ENCODE results near the gene DTX3L.
A peak's percentile ranks its signal among the peaks of the same experiment; 100 is the strongest.

The DTX3L gene

DNA sequence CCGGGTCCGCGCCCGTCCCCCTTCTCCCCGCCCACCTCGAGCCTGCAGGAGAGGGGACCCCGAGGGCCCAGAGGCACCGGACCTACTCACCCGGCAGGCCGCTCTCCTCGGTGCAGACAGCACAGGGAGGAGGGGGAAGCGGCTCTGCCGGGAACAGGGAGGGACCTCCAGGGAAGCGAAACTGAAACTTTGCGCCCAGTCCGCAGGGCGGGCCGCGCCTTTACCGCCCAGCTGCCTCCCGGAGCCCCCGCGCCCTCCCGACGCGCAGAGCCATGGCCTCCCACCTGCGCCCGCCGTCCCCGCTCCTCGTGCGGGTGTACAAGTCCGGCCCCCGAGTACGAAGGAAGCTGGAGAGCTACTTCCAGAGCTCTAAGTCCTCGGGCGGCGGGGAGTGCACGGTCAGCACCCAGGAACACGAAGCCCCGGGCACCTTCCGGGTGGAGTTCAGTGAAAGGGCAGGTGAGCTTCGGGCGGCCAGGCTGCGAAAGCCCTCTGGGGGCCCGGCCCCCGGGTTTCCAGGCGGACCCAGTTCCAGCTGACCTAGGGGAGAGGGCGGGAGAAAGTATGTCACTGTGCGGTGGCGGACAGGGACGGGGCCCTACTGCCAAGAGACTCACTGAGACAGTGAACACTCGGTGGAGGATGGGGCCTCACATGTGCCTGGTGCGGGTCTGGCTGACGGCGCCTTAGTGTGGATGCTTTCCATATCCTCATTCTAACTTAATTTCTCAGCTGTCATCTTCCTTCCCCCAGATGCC is at the start of gene DTX3L, which contains the start of gene PARP9:
Gene DTX3L, plus strand, starts transcription at position 184 of the 758 bp plus-strand sequence. Its CDS starts 89 bp downstream, at position 273.
Gene PARP9, minus strand, starts transcription at position 146 of the 758 bp plus-strand sequence. CDS start 4,680 bp downstream, outside the sequence.
- no peak for DNase-seq

DNA sequence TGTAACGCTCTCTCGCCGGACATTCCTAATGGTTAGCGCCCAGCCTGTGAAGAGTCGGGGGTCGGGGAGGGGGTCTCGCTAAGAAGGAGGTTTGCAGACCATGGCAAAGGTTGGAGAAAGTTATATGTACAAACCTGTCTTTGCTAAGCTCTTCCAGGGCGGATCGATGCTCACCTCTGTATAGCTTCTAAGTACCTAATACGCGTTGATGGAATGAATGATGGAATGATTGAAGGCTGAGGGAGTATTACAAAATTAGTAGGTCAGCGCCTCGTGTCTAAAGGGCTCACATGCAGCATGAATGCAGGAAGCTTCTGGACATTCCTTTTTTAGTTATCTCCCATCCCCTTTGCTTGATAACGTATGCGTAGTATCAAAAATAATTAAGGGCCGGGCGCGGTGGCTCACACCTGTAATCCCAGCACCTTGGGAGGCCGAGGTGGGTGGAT is 49.1 kb upstream of the DTX3L start:
- no peak for DNase-seq

DNA sequence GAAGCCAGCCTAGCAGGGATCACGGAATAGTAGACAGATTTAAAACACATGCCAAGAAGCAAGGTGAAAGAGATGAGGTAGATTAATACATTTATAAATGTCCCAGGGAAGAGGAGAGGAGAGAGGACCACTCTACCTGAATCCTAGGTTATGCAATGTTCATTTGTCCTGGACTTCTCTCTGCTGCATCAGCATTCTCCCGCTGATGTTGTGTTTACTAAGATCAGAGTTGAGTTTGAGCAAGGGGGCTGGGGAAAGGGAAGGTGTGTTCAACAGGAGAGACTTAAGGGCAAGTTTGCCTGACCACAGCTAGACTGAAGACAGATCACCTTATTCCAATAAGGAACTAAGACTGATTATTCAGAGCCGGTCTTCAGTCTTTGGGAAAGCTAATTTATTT is 48.3 kb upstream of the DTX3L start:
- DNase-seq: no peak

DNA sequence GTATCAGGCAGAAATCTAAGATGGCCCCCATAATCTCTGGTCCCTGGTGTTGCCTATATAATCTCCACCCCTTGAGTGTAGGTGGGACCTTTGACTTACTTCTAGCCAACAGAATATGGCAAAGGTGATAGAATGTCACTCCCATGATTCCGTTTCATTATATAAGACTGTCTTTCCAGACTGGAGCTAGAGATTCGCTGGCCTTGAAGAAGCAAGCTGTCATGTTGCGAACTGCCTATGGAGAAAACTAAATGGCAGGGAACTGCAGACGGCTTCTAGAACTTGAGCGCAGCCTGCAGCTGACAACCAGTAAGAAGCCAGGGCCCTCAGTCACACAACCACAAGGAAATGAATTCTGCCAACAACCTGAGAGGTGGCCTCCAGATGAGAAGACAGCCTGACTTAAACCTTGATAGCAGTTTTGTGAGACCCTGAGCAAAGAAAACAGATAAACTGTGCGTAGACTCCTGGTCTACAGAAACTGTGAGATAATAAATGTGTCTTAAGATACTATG is 47.2 kb upstream of the DTX3L start:
- DNase-seq: no peak

DNA sequence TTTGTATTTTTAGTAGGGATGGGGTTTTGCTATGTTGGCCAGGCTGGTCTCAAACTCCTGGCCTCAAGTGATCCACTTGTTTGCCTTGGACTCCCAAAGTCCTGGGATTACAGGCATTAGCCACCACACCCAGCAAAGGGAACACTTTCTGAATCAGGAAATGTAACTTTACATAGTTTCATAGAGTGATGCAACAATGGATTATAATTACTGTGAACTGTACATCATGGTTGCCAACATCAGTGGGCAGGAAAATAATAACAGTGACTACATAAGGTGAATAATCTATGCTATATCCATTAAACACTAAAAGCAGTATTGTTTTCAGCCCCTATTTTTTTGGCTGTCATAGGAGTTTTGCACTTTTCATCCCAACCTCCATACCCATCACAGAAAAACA is 44.4 kb upstream of the DTX3L start:
- DNase-seq: no peak

DNA sequence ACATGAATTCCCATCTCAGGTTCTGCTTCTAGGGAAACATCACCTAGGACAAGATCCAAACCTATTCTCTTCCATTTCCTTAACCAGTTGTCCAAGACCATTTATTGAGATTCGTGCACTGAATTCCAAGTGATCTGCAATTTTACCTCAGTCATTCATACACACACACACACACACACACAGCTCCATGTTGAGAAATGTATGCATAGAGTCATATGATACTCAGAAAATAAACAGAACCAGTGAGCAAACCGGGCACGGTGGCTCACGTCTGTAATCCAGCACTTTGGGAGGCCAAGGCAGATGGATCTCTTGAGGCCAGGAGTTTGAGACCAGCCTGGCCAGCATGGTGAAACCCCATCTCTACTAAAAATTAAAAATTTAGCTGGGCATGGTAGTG is 43.3 kb upstream of the DTX3L start:
- no peak for DNase-seq

DNA sequence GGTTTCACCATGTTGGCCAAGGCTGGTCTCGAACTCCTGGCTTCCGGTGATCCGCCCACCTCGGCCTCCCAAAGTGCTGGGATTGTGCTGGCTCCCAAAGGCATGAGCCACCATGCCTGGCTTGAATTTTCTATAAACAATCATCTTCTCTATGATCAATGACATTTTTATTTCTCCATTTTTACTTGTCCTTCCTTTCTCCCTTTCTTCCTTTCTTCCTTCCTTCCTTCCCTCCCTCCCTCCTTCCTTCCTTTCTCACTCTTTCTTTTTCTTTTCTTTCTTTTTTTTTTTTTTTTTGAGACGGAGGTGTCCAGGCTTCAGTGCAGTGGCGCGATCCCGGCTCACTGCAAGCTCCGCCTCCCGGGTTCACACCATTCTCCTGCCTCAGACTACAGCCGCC is 40.8 kb upstream of the DTX3L start:
- no peak for DNase-seq

DNA sequence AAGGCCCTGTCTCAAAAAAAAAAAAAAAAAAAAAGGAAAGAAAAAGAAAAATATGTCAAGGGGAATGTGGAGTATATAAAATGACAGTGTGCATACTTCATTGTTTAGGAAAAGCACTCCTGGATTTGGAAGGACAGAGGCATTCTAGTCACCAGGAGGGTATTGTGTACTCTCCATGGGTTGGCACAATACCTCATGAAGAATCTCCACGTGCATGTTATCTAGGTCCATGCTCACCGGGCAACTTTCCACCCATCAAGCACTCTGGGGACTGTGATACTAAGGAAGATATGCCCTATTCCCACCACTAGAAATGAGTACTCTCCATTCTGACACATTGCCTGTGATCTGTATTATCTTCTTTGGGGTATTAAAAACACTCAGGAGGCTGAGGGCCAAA is 34.0 kb upstream of the DTX3L start:
- no peak for DNase-seq

DNA sequence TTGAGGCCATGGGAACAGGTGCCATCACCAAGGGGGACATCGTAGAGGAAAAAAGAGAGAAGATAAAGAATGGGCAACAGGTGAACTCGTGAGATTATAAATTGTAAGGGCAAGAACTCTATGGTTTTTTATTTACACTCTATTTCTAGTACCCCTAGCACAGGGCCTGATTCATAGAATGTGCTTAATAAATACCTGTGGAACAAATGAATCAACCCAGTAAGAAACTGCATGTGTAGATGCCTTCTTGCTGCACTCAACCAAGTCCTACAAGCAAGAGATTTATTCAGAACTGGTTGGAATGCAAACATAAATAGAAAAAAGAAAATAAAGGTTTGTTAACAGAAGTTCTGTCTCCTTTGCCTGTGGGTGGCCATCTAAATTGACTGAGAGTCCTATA is 30.7 kb upstream of the DTX3L start:
- no peak for DNase-seq

DNA sequence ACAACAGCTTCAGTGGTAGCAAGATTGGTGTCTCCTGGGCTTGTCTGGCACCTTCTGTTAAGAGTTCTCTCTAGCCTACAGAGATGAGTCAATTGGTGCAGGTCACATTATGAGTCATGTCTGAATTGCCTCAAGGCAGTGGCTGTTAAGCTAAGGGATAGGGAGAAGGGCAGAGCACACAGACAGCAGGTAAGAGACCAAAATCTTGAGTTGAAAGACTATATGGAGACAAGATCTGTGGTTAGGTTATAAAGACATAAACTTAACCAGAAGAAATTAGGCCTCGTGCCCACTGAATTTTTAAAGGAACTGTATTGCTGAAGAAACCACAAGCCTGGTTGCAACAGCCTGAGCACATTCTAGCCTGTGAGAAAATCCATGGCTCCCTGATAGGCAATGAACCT is 30.2 kb upstream of the DTX3L start:
- DNase-seq: peak; percentile 72

DNA sequence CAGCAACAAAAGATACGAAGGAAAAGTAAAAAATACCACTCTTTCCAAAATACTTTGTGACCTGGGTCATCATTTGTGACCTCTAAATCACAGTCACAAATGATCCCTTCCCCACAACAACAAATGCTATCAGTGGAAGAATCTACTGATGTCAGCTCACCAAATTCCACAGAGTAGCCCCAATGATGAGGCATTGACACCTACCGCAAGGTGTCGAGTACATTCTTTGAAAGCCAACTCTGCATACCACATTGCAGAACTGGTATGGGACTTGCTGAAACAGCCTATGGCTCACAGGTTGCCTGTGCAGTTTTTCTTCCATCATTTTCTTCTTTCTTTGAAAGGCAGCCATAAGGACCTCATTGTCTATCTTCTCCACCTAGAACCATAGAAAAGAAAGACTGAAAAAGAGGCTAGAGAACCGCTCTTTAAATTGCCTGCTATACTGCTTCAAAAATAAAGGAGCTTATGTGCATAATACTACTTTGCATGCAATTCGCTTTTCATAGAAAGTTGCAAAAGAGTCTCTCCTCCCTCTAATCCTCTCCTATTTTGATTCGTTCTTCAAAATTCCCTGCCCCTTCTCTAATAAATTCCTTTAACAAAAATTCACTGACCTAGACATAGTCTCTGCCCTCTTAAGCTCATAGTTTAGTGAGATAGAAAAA is 28.0 kb upstream of the DTX3L start:
- no peak for DNase-seq

DNA sequence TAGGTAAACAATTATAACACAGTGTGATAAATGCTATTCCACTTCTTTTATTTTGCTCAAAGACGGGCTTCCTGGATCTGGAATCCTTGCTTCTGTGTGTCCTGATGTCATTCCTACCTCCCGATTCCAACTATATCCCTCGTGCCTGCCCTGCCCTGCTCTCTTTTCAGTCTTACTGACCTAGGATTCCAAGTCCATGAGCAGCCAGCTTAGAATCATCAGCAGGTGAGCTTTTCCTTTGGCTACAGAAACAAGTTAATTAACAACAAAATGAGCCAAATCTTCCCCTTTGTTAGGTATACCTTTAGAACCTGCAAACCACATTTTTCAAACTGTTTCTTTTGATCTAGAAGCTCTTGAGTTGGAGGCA is 27.5 kb upstream of the DTX3L start:
- DNase-seq: no peak

DNA sequence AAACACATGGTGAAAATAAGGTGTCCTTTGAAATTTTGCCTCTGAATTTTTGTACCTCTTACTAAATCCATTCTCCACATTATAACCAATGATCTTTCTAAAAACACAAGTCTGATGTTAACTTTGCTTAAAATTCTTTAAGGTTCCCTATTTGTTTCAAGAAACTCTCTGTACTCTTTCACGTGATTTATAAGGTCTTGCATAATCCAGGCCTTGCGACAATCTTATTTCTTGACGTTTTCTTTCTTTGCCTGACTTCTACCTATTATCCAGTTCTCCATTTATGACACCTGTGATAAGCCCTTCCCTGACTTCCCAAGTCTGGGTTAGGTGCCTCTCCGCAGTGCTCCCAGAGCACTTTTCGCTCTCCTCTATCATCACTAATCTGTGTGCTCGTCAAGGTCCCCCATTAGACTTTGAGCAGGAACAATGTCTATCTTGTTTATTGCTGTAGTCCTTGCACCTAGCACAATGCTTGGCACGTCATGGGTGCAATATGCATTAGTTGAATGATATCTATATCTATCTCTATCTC is 25.1 kb upstream of the DTX3L start:
- peak; percentile 53 for DNase-seq

DNA sequence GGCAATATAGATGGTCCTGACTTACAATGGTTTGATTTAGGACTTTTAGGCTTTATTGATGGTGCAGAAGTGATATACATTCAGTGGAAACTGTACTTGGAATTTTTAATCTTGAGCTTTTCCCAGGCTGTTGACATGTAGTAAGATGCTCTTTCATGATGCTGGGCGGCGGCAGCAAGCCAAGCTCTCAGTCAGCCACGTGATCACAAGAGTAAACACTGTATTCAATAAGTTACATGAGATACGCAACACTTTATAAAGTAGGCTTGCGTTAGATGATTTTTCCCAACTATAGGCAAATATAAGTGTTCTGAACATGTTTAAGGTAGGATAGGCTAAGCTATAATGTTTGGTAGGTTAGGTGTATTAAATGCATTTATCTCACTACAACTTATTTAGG is 18.0 kb upstream of the DTX3L start:
- no peak for DNase-seq

DNA sequence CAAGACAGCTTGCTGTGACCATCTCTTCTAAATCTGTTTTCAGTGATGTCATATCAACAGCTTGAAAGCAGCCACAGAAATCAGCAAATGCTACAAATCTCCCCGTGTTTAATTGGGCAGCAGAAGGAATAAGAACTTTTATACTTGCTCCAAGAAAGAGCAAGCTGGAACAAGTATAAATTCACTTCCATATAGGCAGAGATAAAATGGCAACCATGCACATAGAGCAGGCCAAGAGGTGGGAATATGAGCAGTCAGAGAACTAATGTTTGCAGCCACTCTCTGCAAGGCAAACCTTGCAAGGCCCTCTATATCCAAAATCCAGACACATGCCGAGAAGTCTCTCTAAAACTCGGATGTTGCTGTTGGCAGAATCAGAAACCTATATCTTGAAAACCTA is 16.1 kb upstream of the DTX3L start:
- no peak for DNase-seq

DNA sequence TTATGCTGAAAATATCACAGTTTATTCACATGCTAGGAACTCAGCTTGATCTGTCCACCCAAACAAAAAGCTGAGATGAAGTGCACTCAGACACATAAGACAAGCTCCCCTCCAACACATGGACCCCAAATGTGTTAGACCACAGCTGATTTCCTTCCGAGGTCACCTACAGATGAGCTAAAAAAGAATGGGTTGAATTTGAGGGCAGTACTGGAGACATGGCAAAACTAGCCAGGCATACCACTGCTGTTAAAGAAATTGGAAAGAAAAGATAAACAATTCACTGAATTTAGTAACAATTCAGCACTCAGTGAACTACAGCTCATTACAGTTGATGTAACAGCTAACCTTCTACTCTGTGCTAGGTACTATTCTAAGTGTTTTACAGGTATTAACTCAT is 15.5 kb upstream of the DTX3L start:
- DNase-seq: no peak

DNA sequence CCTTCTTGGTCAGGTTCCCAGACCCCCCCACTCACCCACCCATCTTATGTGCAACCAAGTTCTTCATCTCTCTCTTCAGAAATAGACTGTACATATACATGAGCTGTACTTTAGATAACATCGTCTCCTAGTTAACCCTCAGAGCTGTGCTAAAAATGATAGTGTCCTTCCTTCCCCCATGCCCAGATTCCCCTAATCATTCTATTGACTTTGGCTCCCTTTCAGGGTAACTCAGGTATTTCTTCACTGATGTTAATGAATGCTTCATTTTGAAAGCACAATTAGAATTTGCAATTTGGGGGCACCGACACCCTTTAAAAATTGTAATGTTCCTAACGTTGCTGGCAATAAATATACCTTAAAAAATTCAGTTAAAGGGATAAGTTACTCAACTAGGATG is 11.0 kb upstream of the DTX3L start:
- no peak for DNase-seq

DNA sequence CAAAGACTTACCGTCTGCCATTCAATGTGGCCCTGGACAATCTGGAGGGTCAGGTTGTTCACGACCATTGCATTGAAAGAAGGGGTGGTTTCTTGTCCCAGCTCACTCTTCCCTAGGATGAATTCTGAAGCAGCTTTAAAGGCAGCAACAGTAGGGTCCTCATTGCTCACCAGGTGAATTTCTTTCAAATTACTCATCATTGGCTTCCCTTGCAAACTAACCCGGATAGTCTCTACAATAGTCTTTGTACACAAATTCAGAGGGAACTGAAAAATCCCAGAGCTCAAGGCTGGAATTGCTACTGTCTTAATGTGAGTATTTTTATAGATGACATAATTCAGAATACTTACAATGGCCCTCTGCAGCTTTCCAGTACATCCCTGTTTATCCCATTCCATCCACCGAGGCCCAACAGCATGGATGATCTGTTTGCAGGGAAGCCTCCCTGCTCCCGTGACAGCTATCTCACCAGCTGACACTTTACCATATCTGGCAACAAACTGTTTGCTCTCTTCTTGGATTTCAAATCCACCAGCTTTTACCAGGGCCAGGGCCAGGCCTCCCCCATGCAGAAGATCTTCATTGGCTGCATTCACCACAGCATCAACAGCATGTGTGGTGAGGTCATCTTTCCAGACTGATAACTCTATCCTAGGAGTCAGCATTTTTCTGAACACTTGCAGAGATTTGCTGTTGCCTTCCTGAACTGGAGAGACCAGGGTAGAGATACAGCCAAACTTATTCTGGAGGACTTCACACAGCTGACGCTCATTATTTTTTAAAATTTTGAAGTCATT is 8.7 kb upstream of the DTX3L start:
- DNase-seq: no peak

DNA sequence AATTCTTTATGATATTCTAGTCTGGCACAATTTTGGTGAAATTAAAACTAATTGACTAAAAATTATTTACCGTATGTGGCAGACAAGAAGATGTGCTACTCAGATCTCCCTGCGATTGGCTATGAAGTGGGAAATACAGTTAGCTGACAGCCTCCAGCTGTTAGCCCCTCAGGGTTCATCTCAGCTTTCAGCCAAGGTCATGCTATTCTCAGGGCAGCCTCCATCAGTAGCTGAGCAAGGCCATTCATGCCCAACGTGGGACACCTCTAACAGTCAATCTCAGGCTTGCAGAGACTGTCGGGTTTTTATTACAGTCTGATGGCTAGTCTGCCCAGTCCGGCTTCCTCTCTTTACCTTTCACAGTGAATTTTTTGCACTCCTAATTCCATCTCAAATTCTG is 6.8 kb upstream of the DTX3L start:
- no peak for DNase-seq

DNA sequence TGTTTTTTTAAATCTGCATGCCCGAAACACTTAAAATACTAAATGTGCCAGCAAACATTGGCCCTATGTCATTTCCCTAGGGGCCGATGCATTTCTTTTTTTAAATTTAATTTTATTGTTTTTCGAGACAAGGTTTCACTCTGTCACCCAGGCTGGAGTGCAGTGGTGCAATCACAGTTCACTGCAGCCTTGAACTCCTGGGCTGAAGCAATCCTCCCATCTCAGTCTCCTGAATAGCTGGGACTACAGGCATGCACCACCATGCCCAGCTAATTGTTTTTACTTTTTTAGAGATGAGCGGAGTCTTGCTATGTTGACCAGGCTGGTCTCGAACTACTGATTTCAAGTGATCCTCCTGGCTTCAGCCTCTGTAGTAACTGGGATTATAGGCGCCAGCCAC is 5.5 kb upstream of the DTX3L start:
- no peak for DNase-seq

DNA sequence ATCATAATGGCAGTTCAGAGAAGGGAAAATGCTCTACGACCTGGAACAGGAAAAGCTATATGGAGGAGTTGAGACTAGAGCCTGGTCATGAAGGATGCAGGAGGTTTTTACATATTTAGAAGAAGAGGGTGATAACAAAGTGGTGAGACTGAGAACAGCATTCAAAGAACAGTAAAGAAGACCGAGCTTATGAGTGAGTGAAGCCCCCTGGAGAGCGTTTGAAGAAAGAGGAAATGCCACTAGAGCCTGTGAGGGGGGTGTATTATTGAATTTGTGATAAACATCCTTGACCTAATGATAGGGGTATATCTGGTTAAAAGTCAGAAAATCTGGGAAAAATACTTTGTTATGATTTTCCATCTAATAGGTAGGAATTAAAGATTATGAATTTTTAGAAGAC is 4.2 kb upstream of the DTX3L start:
- no peak for DNase-seq

DNA sequence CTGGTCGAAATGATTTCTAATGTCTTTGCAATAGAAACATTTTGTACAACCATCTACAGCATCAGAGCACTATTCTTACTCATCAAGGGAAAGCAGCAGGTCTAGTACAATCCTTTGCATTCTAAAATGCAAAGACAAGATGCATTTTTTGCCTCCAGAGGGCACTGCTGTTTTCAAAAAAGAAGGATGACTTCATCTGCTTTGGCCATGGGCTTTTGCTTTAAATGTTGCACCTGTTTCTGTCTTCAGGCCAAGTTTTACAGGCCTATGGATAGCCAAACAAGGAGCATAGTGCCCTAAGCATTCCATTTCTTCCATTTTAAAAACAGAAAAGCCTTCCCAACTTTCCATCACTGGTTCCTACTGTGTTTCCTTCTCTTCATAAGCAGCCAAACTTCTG is 3.5 kb upstream of the DTX3L start:
- no peak for DNase-seq

All from SIG-M5 (cell line).